Hematopoietic multipotent progenitor cell treated with erythropoietin and hydrocortisone succinate and interleukin-3 and kit ligand, for 6 days (in vitro differentiated cells): ENCODE results near the gene RHOB.

Experiments
- DNase-seq: peaks from one replicate; pipeline ENCODE4 v3.0.0-alpha.2; 2015

RHOB gene

GRCh38 chr2:20439503-20439902 is 7.4 kb upstream of the RHOB start:
- DNase-seq: peak; percentile 75

GRCh38 chr2:20440001-20440560 is 6.8 kb upstream of the RHOB start:
- no peak for DNase-seq

DNA sequence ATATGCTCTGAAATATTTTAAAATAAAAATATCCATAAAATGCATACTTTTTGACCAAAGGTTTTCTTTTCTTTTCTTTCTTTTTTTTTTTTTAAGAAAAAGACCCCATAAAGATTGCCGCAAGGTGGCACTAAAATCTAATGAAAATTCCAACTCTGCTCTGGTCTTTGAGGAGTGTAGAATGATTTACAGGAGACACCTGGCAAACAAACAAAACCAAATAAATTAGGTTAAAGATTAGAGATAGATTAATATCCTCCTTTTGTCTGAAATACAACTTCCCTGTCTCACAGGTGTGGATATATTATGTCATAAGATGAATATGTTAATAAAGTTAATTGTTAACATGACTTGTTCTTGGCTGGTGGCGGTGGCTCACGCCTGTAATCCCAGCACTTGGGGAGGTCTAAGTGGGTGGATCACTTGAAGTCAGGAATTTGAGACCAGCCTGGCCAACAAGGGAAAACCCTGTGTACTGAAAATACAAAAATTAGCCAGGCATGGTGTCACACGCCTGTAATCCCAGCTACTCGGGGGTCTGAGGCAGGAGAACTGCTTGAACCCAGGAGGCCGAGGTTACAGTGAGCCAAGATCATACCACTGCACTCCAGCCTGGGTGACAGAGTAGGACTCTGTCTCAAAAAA is 3.5 kb upstream of the RHOB start:
- peak; percentile 76 for DNase-seq

GRCh38 chr2:20444101-20444992 is 2.5 kb upstream of the RHOB start:
- DNase-seq: no peak

- DNase-seq: no peak
Observed at GRCh38 chr2:20444993-20445910, 1.6 kb upstream of the RHOB start.

GRCh38 chr2:20446255-20446916 is 488 bp upstream of the RHOB start:
- no peak for DNase-seq

GRCh38 chr2:20447437-20448245 is 767 bp downstream of the RHOB start:
- DNase-seq: peak; percentile 32

- DNase-seq: no peak
Observed at GRCh38 chr2:20448246-20448976, 1.5 kb downstream of the RHOB start.

DNA sequence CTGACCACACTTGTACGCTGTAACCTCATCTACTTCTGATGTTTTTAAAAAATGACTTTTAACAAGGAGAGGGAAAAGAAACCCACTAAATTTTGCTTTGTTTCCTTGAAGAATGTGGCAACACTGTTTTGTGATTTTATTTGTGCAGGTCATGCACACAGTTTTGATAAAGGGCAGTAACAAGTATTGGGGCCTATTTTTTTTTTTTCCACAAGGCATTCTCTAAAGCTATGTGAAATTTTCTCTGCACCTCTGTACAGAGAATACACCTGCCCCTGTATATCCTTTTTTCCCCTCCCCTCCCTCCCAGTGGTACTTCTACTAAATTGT is 2.1 kb downstream of the RHOB start:
- DNase-seq: no peak

GRCh38 chr2:20449501-20450200 is 2.8 kb downstream of the RHOB start:
- no peak for DNase-seq

GRCh38 chr2:20450201-20450999 is 3.5 kb downstream of the RHOB start:
- DNase-seq: no peak

DNA sequence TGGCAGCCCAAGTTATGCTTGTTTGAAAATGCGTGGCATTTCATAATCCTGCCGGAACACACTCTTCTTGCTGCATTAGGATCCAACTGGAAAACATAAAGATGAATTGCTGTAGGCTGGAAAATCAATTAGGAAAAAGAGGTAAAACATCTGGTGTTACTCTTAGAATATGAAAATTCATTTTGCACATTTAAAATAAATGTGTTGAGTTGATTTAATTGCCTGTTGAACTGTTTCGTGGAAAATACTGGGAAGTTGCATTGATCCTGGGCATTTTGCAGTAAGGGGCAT is 4.1 kb downstream of the RHOB start:
- DNase-seq: no peak

GRCh38 chr2:20451341-20451740 is 4.5 kb downstream of the RHOB start:
- DNase-seq: no peak

GRCh38 chr2:20451761-20452499 is 5.1 kb downstream of the RHOB start:
- no peak for DNase-seq

DNA sequence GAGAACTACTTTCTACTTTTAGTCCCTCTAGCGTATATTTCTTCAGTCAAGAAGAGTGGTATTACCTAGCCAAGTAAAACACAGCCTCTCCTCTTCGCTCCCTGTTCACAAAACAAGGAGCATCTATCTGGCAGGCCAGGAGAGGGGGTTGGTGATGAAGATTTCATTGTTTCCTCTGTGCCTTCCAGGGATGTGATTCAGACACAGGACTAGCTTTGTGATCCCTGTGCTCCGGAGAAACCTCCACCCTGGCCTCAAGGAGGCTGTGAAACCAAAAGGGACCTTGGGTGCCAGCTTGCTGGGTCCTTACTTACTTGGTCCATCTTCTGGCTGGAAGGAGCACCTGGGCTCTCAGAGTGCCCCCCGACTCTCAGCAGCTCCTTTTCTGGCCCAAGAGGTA is 5.7 kb downstream of the RHOB start:
- no peak for DNase-seq

DNA sequence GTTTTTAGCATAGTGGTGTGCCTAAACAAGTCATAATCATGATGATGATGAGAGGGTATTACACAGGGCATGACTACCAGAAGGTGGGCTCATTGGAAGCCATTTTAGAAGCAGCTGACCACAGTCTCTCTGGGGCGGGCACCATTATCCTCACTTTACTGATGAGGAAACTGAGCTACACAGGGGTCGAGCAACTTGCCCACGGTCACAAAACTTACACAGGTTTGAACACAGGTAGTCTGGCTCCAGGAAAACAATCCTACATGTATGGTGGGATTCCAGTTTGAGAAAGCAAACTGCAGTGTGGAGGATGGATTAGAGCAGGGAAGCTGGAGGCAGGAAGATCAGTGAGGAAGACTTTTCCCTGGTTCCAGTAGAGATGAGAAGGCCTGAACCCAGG is 6.2 kb downstream of the RHOB start:
- no peak for DNase-seq

- no peak for DNase-seq
Observed at GRCh38 chr2:20454036-20454981, 7.4 kb downstream of the RHOB start.
